Vagina (tissue), 2 donors: ENCODE data around the gene STIM1. TPM values are rescaled to one million over a fixed set of nuclear protein-coding genes. Genes with fewer than 3 reads are reported as not detected.

ENCODE experiments used
- DNase-seq, 2 donors: peaks; one replicate each; pipeline ENCODE4 v3.0.0-alpha.2; 2017; ENCODE audit errors: extremely low spot score in 2 of 2
- H3K27ac ChIP-seq: fragments of 200-600 bp; sonication (generic); one replicate; pipeline ENCODE4 v1.5.1; 2019
- H3K27me3 ChIP-seq: fragments of 200-600 bp; sonication (generic); one replicate; pipeline ENCODE4 v1.5.1; 2019
- H3K36me3 ChIP-seq, 2 donors: fragments of 200-600 bp; sonication (generic); one replicate each; pipeline ENCODE4 v1.5.1; 2017 to 2019
- H3K4me1 ChIP-seq: fragments of 200-600 bp; sonication (generic); one replicate; pipeline ENCODE4 v1.5.1; 2019
- H3K4me3 ChIP-seq, 2 donors: fragments of 200-600 bp; sonication (generic); 1 replicate in 1 of 2; 2 replicates in 1 of 2; pipeline ENCODE4 v1.5.1; 2016 to 2019
- H3K9me3 ChIP-seq: fragments of 200-600 bp; sonication (generic); one replicate; pipeline ENCODE4 v1.5.1; 2019
- POLR2A ChIP-seq, 2 donors: fragments of 450-650 bp; IDR thresholded peaks; one replicate each; pipeline ENCODE4 v1.6.1; 2017; ENCODE audit warnings: antibody characterized with exemption in 2 of 2, mild to moderate bottlenecking in 2 of 2, moderate library complexity in 2 of 2
- POLR2AphosphoS5 ChIP-seq, 2 donors: sonication (generic); formaldehyde crosslinking; IDR thresholded peaks; one replicate each; pipeline ENCODE4 v1.9.0; 2017; ENCODE audit warnings: antibody characterized with exemption in 2 of 2, mild to moderate bottlenecking in 2 of 2, low read depth in 1 of 2; ENCODE audit not compliant: insufficient read depth in 1 of 2
- intact Hi-C: fragments of 100-400 bp; cut with DNase I; formaldehyde crosslinking; loops from one replicate; pipeline ENCODE4 v1.15.1; 2023
- total RNA-seq: library from RNA; depleted of rRNA; stranded (reverse); fragments of >200 nt; gene quantifications from one replicate; pipeline ENCODE4 v1.2.3, GENCODE V29; 2016
- TF ChIP-seq, protein P1 (sequence below), 3 experiments: fragments of 450-650 bp in 2 of 3; fragments of 200-600 bp in 1 of 3; sonication (generic) in 1 of 3; IDR thresholded peaks; one replicate each; pipeline ENCODE4 v1.5.1; 2017 to 2019; ENCODE audit warnings: antibody characterized with exemption in 3 of 3, mild to moderate bottlenecking in 2 of 3, moderate library complexity in 2 of 3

The STIM1 gene
- total RNA-seq, 1 donor from 2014 or later: 68.8 TPM

- no peaks in the 10 kb centered on the region for H3K9me3 ChIP-seq
- intact Hi-C loops: no loop called here
- no peak overlapping the region for H3K27ac ChIP-seq
- no peak for TF ChIP-seq POLR2AphosphoS5 (IDR thresholded peaks at IDR 0.05; ENCODE audit: insufficient read depth in 1 of 2, low read depth in 1 of 2)
- H3K4me1 ChIP-seq: peaks cover 46% of the 10 kb centered on the region
- no peak for DNase-seq
- no peaks in the 10 kb centered on the region for H3K27me3 ChIP-seq
- H3K4me3 ChIP-seq: no peak overlapping the region
- no peaks in the 10 kb centered on the region for H3K36me3 ChIP-seq
Observed at GRCh38 chr11:3876613-3877012, 21.1 kb downstream of the STIM1 start.

DNA sequence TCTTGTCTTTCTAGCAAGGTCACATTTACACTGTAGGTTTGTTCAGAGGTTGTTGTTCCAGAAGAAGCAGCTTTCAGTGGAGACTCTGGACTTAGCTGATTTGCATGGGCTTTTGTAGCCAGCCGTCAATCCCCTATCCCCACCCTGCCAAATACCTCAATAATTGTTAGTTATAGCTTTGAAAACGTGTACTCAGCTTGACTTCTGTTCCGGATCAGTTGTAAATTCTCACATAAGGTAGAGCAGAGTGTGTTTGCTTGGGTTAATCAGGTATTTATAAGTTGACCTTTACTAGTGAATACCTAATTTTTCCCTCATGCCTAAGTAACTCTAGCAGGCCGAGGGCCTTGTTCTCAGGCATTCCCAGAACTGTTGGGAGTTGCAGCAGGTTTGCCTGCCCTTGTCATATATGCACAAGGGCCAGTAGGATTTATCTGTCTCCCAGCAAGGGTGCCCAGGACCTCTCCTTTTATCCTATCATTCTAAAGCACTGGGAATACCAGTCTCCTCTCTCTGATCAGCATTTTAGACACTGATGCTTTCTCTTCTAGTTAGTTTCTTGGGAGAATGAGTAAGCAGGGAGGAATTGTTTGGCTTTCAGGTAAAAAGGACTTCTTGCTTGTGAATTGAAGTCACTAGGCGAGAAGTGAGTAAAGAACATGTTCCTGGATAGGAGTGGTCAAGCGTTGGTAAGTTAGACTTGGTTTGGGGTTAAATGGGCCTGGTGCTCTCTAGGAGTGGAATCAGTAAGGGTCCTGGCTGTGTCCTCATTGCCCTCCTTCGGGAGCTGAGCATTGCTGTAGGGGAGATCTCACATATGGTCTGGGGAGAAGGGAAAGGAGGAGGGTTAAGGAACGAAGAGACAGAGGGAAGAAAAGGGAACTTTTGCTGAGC lies 22.1 kb downstream of the STIM1 start:
- DNase-seq: no peak
- H3K4me3 ChIP-seq: no peak overlapping the region
- intact Hi-C loops: no loop called here
- H3K36me3 ChIP-seq: no peaks in the 10 kb centered on the region
- H3K27ac ChIP-seq: no peak overlapping the region
- H3K9me3 ChIP-seq: no peaks in the 10 kb centered on the region
- TF ChIP-seq POLR2A (IDR thresholded peaks at IDR 0.05) (no peak), POLR2AphosphoS5 (IDR thresholded peaks at IDR 0.05; ENCODE audit: insufficient read depth in 1 of 2, low read depth in 1 of 2) (no peak)
- TF ChIP-seq, protein P1, sequence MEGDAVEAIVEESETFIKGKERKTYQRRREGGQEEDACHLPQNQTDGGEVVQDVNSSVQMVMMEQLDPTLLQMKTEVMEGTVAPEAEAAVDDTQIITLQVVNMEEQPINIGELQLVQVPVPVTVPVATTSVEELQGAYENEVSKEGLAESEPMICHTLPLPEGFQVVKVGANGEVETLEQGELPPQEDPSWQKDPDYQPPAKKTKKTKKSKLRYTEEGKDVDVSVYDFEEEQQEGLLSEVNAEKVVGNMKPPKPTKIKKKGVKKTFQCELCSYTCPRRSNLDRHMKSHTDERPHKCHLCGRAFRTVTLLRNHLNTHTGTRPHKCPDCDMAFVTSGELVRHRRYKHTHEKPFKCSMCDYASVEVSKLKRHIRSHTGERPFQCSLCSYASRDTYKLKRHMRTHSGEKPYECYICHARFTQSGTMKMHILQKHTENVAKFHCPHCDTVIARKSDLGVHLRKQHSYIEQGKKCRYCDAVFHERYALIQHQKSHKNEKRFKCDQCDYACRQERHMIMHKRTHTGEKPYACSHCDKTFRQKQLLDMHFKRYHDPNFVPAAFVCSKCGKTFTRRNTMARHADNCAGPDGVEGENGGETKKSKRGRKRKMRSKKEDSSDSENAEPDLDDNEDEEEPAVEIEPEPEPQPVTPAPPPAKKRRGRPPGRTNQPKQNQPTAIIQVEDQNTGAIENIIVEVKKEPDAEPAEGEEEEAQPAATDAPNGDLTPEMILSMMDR (IDR thresholded peaks at IDR 0.05): no peak
- H3K27me3 ChIP-seq: no peaks in the 10 kb centered on the region
- peaks cover 46% of the 10 kb centered on the region for H3K4me1 ChIP-seq

- Histone ChIP-seq H3K4me1 (peaks cover 46% of the 10 kb centered on the region), H3K4me3 (no peak overlapping the region), H3K9me3 (no peaks in the 10 kb centered on the region), H3K27me3 (no peaks in the 10 kb centered on the region), H3K36me3 (no peaks in the 10 kb centered on the region), H3K27ac (no peak overlapping the region)
- no peak for DNase-seq
- TF ChIP-seq POLR2AphosphoS5 (IDR thresholded peaks at IDR 0.05; ENCODE audit: insufficient read depth in 1 of 2, low read depth in 1 of 2): no peak
- intact Hi-C loops: no loop called here
Observed at GRCh38 chr11:3878258-3878584, 22.8 kb downstream of the STIM1 start.

DNA sequence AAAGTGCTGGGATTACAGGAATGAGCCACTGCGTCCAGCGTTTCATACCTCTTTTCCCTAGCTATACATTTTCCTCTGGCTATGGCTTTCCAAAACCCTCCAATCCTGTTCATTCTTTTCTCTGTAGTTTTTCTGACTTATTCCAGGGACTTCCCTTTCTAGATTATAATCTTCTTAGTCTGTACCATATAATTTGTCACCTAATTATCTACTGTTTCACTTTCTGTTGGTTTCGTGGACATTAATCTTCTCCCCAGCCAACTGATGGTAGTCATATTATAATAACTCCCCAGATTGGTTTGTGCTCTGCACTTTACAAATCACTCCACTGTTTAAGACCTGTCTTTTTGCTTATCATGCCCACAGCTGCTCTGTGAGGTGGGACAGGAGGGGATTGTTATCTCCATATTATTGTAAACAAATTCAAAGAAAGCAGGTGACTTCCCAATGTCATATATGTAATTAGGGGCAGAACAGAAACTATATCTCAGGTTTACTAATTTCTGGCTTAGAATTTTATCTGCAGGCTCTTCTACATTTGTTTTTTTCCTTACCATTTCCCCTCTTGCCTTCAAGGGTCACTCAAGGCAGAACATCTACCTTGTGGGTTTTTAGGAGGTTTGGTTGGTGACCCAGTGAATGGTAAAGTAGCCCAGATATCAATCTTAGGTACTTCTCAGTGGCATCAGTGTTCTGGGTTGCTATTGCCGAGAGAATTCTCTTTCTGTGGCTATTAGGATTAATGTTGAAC lies 23.9 kb downstream of the STIM1 start:
- Histone ChIP-seq H3K36me3 (no peaks in the 10 kb centered on the region), H3K4me3 (no peak overlapping the region), H3K27ac (peak overlapping the region; percentile 45), H3K9me3 (no peaks in the 10 kb centered on the region), H3K4me1 (peaks cover 55% of the 10 kb centered on the region), H3K27me3 (no peaks in the 10 kb centered on the region)
- intact Hi-C loops: no loop called here
- no peak for TF ChIP-seq POLR2A (IDR thresholded peaks at IDR 0.05)
- TF ChIP-seq POLR2AphosphoS5 (IDR thresholded peaks at IDR 0.05; ENCODE audit: insufficient read depth in 1 of 2, low read depth in 1 of 2): no peak
- TF ChIP-seq, protein P1 (IDR thresholded peaks at IDR 0.05): no peak
- DNase-seq: no peak

DNA sequence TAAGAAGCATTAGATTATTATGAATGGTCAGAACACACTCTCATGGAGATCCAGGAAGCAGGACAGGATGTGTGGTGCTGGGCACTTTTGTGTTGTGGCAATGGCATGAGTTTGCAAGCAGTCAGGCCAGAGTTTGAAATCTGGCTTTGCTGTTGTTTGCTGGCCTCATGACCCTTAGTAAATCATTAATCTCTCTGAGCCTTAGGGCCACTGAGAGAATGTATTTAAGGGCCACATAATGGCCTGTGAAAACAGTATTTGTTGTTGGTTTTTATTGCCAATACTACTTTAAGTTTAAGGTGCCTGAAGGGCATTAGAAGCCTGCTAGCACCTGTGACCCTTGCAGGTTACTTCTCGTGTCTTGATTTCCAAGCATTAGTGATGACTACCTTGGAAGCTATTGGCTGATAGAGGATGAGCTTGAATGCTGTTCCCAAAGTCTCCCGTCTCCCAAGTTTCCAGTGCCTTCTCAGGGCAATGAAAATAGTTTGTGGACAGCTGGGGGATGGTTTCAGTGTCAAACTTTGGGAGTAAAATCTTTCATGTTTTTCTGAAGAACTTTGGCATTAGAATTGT lies 24.6 kb downstream of the STIM1 start:
- Histone ChIP-seq H3K27me3 (no peaks in the 10 kb centered on the region), H3K9me3 (no peaks in the 10 kb centered on the region), H3K36me3 (no peaks in the 10 kb centered on the region), H3K27ac (peak overlapping the region; percentile 45), H3K4me1 (peaks cover 59% of the 10 kb centered on the region), H3K4me3 (no peak overlapping the region)
- TF ChIP-seq, protein P1 (IDR thresholded peaks at IDR 0.05): no peak
- TF ChIP-seq POLR2AphosphoS5 (IDR thresholded peaks at IDR 0.05; ENCODE audit: insufficient read depth in 1 of 2, low read depth in 1 of 2) (no peak), POLR2A (IDR thresholded peaks at IDR 0.05) (no peak)
- intact Hi-C loops: no loop called here
- DNase-seq: no peak
